ENCODE results near the gene DTYMK.

- TF ChIP-seq CTCF (IDR thresholded peaks at IDR 0.05 in 8 of 11, conservative IDR thresholded peaks at IDR 0.05 in 3 of 11) (no peak), POLR2AphosphoS5 (IDR thresholded peaks at IDR 0.05) (no peak), POLR2A (IDR thresholded peaks at IDR 0.05) (no peak)
These were observed 9.0 kb upstream of the DTYMK start for GRCh38 chr2:241695651-241696050.

All from spleen (tissue), 7 donors.